Activated naive CD8-positive, alpha-beta T cell (primary cell): Measurements from ENCODE around the gene SESN1.
"Not testable (repeated sequence)": the region's sequence is repeated elsewhere in the genome, so short reads cannot be mapped to it uniquely, and the experiment has no call there.

Experiments used
- H3K27ac Mint-ChIP-seq: one replicate; pipeline ENCODE4 v1.8.0; 2021; ENCODE audit warnings: mixed read lengths
- H3K27me3 Mint-ChIP-seq: one replicate; pipeline ENCODE4 v1.8.0; 2021; ENCODE audit warnings: mixed read lengths
- H3K36me3 Mint-ChIP-seq: one replicate; pipeline ENCODE4 v1.8.0; 2021; ENCODE audit warnings: mixed read lengths
- H3K4me1 Mint-ChIP-seq: one replicate; pipeline ENCODE4 v1.8.0; 2021; ENCODE audit warnings: low read depth, mixed read lengths
- H3K4me3 Mint-ChIP-seq: one replicate; pipeline ENCODE4 v1.8.0; 2021; ENCODE audit warnings: mild to moderate bottlenecking, mixed read lengths
- H3K9me3 Mint-ChIP-seq: one replicate; pipeline ENCODE4 v1.8.0; 2021; ENCODE audit warnings: low read depth, mixed read lengths

SESN1 gene

GRCh38 chr6:109094416-109095035, at the start of gene SESN1:
TSS of gene SESN1 (minus strand) at chr6:109094846. CDS start at chr6:109094073, 773 bp downstream.
- H3K9me3 Mint-ChIP-seq: no peaks in the 10 kb centered on the region
- H3K36me3 Mint-ChIP-seq: peaks cover 4% of the 10 kb centered on the region
- H3K4me3 Mint-ChIP-seq: peak within 1 kb of the TSS; percentile 96
- peaks cover 57% of the 10 kb centered on the region for H3K4me1 Mint-ChIP-seq
- peak within 1 kb of the TSS; percentile 99 for H3K27ac Mint-ChIP-seq
- H3K27me3 Mint-ChIP-seq: no peaks in the 10 kb centered on the region

GRCh38 chr6:109143191-109143590, 48.5 kb upstream of the SESN1 start:
- H3K27ac Mint-ChIP-seq: no peak overlapping the region
- H3K4me3 Mint-ChIP-seq: no peak overlapping the region
- no peaks in the 10 kb centered on the region for H3K27me3 Mint-ChIP-seq
- no peaks in the 10 kb centered on the region for H3K4me1 Mint-ChIP-seq
- no peaks in the 10 kb centered on the region for H3K9me3 Mint-ChIP-seq
- peaks cover 14% of the 10 kb centered on the region for H3K36me3 Mint-ChIP-seq

- not testable (repeated sequence) for H3K27me3 Mint-ChIP-seq, H3K4me3 Mint-ChIP-seq, H3K9me3 Mint-ChIP-seq, H3K4me1 Mint-ChIP-seq, H3K27ac Mint-ChIP-seq
- H3K36me3 Mint-ChIP-seq: peaks cover 10% of the 10 kb centered on the region
Measured at GRCh38 chr6:109142067-109142466, 47.4 kb upstream of the SESN1 start.

DNA sequence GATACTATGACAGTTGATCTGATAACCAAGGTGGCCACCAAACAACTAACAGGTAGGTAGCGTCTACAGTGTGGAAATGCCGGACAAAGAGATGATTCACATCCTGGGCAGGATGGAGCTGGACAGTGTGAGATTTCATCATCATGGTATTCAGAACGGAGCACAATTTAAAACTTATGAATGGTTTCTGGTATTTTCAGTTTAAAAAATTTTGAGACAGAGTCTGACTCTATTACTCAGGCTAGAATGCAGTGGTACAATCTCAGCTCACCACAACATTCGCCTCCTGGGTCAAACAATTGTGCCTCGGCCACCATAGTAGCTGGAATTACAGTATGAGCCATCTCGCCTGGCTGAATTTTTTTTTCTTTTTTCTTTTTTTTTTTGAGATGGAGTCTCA, 44.5 kb upstream of the SESN1 start:
- no peaks in the 10 kb centered on the region for H3K27me3 Mint-ChIP-seq
- H3K4me1 Mint-ChIP-seq: no peaks in the 10 kb centered on the region
- peaks cover 10% of the 10 kb centered on the region for H3K36me3 Mint-ChIP-seq
- no peak overlapping the region for H3K4me3 Mint-ChIP-seq
- no peaks in the 10 kb centered on the region for H3K9me3 Mint-ChIP-seq
- H3K27ac Mint-ChIP-seq: no peak overlapping the region

GRCh38 chr6:109136530-109136929, 41.9 kb upstream of the SESN1 start:
- not testable (repeated sequence) for H3K27me3 Mint-ChIP-seq, H3K4me3 Mint-ChIP-seq, H3K36me3 Mint-ChIP-seq, H3K9me3 Mint-ChIP-seq, H3K27ac Mint-ChIP-seq, H3K4me1 Mint-ChIP-seq

DNA sequence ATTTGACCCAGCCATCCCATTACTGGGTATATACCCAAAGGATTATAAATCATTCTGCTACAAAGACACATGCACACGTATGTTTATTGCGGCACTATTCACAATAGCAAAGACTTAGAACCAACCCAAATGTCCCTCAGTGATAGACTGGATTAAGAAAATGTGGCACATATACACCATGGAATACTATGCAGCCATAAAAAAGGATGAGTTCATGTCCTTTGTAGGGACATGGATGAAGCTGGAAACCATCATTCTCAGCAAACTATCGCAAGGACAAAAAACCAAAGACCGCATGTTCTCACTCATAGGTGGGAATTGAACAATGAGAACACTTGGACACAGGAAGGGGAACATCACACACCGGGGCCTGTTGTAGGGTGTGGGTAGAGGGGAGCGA, 41.4 kb upstream of the SESN1 start:
- not testable (repeated sequence) for H3K27ac Mint-ChIP-seq, H3K9me3 Mint-ChIP-seq, H3K27me3 Mint-ChIP-seq, H3K4me3 Mint-ChIP-seq, H3K4me1 Mint-ChIP-seq, H3K36me3 Mint-ChIP-seq

DNA sequence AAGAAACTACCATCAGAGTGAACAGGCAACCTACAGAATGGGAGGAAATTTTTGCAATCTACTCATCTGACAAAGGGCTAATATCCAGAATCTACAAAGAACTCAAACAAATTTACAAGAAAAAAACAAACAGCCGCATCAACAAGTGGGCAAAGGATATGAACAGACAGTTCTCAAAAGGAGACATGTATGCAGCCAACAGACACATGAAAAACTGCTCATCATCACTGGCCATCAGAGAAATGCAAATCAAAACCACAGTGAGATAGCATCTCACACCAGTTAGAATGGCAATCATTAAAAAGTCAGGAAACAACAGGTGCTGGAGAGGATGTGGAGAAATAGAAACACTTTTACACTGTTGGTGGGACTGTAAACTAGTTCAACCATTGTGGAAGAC, 41.0 kb upstream of the SESN1 start:
- H3K9me3 Mint-ChIP-seq: not testable (repeated sequence)

GRCh38 chr6:109130065-109130464, 35.4 kb upstream of the SESN1 start:
- Mint-ChIP-seq H3K27ac (no peak overlapping the region), H3K4me1 (no peaks in the 10 kb centered on the region), H3K27me3 (no peaks in the 10 kb centered on the region), H3K4me3 (no peak overlapping the region), H3K9me3 (no peaks in the 10 kb centered on the region), H3K36me3 (peaks cover 14% of the 10 kb centered on the region)

More for the DNA sequence above, 41.0 kb upstream of the SESN1 start:
- H3K4me1 Mint-ChIP-seq, H3K4me3 Mint-ChIP-seq, H3K27me3 Mint-ChIP-seq, H3K27ac Mint-ChIP-seq, H3K36me3 Mint-ChIP-seq: not testable (repeated sequence)

GRCh38 chr6:109125504-109125903, 30.9 kb upstream of the SESN1 start:
- no peak overlapping the region for H3K4me3 Mint-ChIP-seq
- H3K27ac Mint-ChIP-seq: no peak overlapping the region
- peaks cover 8% of the 10 kb centered on the region for H3K4me1 Mint-ChIP-seq
- H3K9me3 Mint-ChIP-seq: no peaks in the 10 kb centered on the region
- H3K27me3 Mint-ChIP-seq: no peaks in the 10 kb centered on the region
- H3K36me3 Mint-ChIP-seq: peaks cover 12% of the 10 kb centered on the region

DNA sequence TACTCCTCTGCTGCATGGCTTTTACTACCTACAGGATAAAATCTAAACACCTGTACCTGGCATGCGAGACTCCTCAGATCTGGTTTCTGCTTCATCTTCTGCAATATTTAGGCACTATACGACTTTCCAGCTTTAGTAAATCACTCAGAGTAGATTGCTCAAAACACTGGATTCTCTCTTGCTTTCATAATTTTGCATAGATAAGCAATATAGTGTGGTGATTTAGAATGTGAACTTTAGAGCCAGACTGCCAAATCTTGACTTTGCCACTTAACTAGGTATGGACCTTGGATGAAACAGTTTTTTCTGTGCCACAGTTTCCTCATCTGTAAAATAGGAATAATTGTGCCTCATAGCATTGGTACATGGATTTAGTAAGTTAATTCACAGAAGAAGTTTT, 29.6 kb upstream of the SESN1 start:
- no peaks in the 10 kb centered on the region for H3K9me3 Mint-ChIP-seq
- H3K4me1 Mint-ChIP-seq: peaks cover 14% of the 10 kb centered on the region
- peaks cover 6% of the 10 kb centered on the region for H3K36me3 Mint-ChIP-seq
- H3K27me3 Mint-ChIP-seq: no peaks in the 10 kb centered on the region
- no peak overlapping the region for H3K4me3 Mint-ChIP-seq
- H3K27ac Mint-ChIP-seq: no peak overlapping the region

DNA sequence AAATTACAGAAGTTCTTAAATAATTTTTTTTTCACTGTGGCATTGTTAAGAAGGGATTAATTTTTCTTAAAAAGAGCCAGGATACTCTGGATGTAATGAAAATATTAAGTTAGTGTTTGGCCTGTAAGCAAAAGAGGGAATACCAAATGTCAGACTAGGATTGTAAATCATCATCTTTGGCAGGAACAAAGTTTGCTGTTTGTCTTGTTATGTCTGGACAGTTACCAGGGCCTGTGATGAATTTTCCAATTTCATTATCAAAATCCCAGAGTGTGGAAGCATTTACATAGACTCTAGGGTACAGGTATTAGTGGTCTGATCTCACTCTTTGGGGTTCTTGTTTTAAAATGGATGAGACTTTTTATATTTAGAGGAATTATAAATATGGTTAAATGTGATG, 26.8 kb upstream of the SESN1 start:
- H3K4me3 Mint-ChIP-seq: no peak overlapping the region
- no peaks in the 10 kb centered on the region for H3K9me3 Mint-ChIP-seq
- no peaks in the 10 kb centered on the region for H3K27me3 Mint-ChIP-seq
- no peak overlapping the region for H3K27ac Mint-ChIP-seq
- peaks cover 16% of the 10 kb centered on the region for H3K4me1 Mint-ChIP-seq
- peaks cover 3% of the 10 kb centered on the region for H3K36me3 Mint-ChIP-seq

- no peak overlapping the region for H3K27ac Mint-ChIP-seq
- H3K4me1 Mint-ChIP-seq: peaks cover 16% of the 10 kb centered on the region
- H3K4me3 Mint-ChIP-seq: no peak overlapping the region
- peaks cover 5% of the 10 kb centered on the region for H3K36me3 Mint-ChIP-seq
- no peaks in the 10 kb centered on the region for H3K27me3 Mint-ChIP-seq
- H3K9me3 Mint-ChIP-seq: no peaks in the 10 kb centered on the region
Measured at GRCh38 chr6:109118871-109119354, 24.3 kb upstream of the SESN1 start.

GRCh38 chr6:109118337-109118736, 23.7 kb upstream of the SESN1 start:
- Mint-ChIP-seq H3K27ac (no peak overlapping the region), H3K4me3 (no peak overlapping the region), H3K27me3 (no peaks in the 10 kb centered on the region), H3K9me3 (no peaks in the 10 kb centered on the region), H3K36me3 (peaks cover 2% of the 10 kb centered on the region), H3K4me1 (peaks cover 16% of the 10 kb centered on the region)

DNA sequence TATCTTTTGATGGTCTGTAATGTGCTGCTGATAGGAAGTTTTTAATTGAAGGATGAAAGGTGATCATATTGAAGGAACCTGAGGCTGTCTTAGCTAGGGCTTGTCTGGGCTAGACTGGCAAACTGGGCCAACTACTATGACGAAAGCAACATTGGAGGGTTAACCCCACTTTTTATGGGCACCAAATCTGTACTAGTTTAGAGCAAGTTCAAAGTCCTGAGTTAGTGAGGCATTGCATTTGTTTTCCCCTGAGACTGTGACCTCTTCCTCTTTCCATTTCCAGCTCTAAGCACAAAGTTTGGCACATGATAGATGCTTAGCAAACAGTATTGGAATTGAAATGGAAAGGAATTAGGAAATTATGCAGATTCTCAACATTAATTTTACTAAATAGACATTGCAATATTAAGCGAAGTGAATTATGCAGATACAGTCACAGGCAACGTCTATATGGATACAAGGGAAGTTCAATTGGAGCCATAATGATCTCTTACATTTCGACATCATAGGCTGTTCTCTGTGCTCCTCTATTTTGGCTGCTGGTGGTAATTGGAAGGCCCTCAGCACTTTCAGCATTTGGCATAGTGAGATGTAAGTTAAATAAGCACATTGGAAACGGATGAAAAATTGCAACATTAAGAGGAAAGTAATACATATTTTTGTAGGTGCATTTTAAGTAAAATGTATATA, 22.8 kb upstream of the SESN1 start:
- peaks cover 17% of the 10 kb centered on the region for H3K4me1 Mint-ChIP-seq
- peaks cover 2% of the 10 kb centered on the region for H3K36me3 Mint-ChIP-seq
- no peaks in the 10 kb centered on the region for H3K9me3 Mint-ChIP-seq
- no peak overlapping the region for H3K4me3 Mint-ChIP-seq
- H3K27ac Mint-ChIP-seq: no peak overlapping the region
- no peaks in the 10 kb centered on the region for H3K27me3 Mint-ChIP-seq

DNA sequence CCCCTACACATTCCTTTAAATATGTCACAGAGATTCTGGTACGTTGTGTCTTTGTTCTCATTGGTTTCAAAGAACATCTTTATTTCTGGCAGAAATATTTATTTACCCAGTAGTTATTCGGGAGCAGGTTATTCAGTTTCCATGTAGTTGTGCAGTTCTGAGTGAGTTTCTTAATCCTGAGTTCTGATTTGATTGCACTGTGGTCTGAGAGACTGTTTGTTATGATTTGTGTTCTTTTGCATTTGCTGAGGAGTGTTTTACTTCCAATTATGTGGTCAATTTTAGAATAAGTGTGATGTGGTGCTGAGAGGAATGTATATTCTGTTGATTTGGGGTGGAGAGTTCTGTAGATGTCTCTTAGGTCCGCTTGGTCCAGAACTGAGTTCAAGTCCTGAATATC, 18.0 kb upstream of the SESN1 start:
- H3K4me3 Mint-ChIP-seq, H3K9me3 Mint-ChIP-seq, H3K27ac Mint-ChIP-seq, H3K36me3 Mint-ChIP-seq, H3K27me3 Mint-ChIP-seq, H3K4me1 Mint-ChIP-seq: not testable (repeated sequence)

GRCh38 chr6:109109663-109110062, 15.0 kb upstream of the SESN1 start:
- not testable (repeated sequence) for H3K4me1 Mint-ChIP-seq, H3K36me3 Mint-ChIP-seq, H3K9me3 Mint-ChIP-seq, H3K4me3 Mint-ChIP-seq, H3K27ac Mint-ChIP-seq, H3K27me3 Mint-ChIP-seq
